ENCODE data around the gene ZXDC.

Gene ZXDC

GRCh38 chr3:126452213-126452612 is 23.5 kb downstream of the ZXDC start:
- no peak for DNase-seq (ENCODE audit: low read depth)

GRCh38 chr3:126451511-126451910 is 24.2 kb downstream of the ZXDC start:
- no peak for DNase-seq (ENCODE audit: low read depth)

GRCh38 chr3:126450744-126451143 is 24.9 kb downstream of the ZXDC start:
- DNase-seq (ENCODE audit: low read depth): no peak

GRCh38 chr3:126450219-126450618 is 25.5 kb downstream of the ZXDC start:
- no peak for DNase-seq (ENCODE audit: low read depth)

- no peak for DNase-seq (ENCODE audit: low read depth)
Measured at GRCh38 chr3:126449621-126450051, 26.1 kb downstream of the ZXDC start.

- no peak for DNase-seq (ENCODE audit: low read depth)
Measured at GRCh38 chr3:126448893-126449180, 26.9 kb downstream of the ZXDC start.

GRCh38 chr3:126448136-126448892 is 27.4 kb downstream of the ZXDC start:
- no peak for DNase-seq (ENCODE audit: low read depth)

GRCh38 chr3:126447456-126448106 is 28.1 kb downstream of the ZXDC start:
- DNase-seq (ENCODE audit: low read depth): no peak

GRCh38 chr3:126446791-126447190 is 28.9 kb downstream of the ZXDC start:
- DNase-seq (ENCODE audit: low read depth): no peak

GRCh38 chr3:126446301-126446700 is 29.4 kb downstream of the ZXDC start:
- no peak for DNase-seq (ENCODE audit: low read depth)

- DNase-seq (ENCODE audit: low read depth): no peak
Measured at GRCh38 chr3:126445506-126445905, 30.2 kb downstream of the ZXDC start.

GRCh38 chr3:126442856-126443242 is 32.8 kb downstream of the ZXDC start:
- DNase-seq (ENCODE audit: low read depth): no peak

- no peak for DNase-seq (ENCODE audit: low read depth)
Measured at GRCh38 chr3:126442094-126442855, 33.4 kb downstream of the ZXDC start.

- DNase-seq (ENCODE audit: low read depth): no peak
Measured at GRCh38 chr3:126441256-126441880, 34.3 kb downstream of the ZXDC start.

- DNase-seq (ENCODE audit: low read depth): no peak
Measured at GRCh38 chr3:126440709-126440995, 35.0 kb downstream of the ZXDC start.

GRCh38 chr3:126439968-126440708 is 35.6 kb downstream of the ZXDC start:
- no peak for DNase-seq (ENCODE audit: low read depth)

- DNase-seq (ENCODE audit: low read depth): no peak
Measured at GRCh38 chr3:126439346-126439967, 36.2 kb downstream of the ZXDC start.

- no peak for DNase-seq (ENCODE audit: low read depth)
Measured at GRCh38 chr3:126438746-126439145, 36.9 kb downstream of the ZXDC start.

- no peak for DNase-seq (ENCODE audit: low read depth)
Measured at GRCh38 chr3:126438186-126438585, 37.5 kb downstream of the ZXDC start.

GRCh38 chr3:126436826-126437717 is 38.6 kb downstream of the ZXDC start:
- DNase-seq (ENCODE audit: low read depth): no peak

All from activated gamma-delta T cell treated with anti-CD3 and anti-CD28 coated beads, Interleukin-2, amount 50 U/mL, for 16 hours (primary cell).